Amniotic epithelial cell (primary cell): ENCODE data around the gene MIOX.
A peak's percentile ranks its signal among the peaks of the same experiment; 100 is the strongest.
"Not testable (repeated sequence)": the region's sequence is repeated elsewhere in the genome, so short reads cannot be mapped to it uniquely, and the experiment has no call there.

Experiments used
- DNase-seq: peaks from one replicate; pipeline ENCODE4 v3.0.0-alpha.2; 2010; ENCODE audit warnings: low read depth

The MIOX gene

GRCh38 chr22:50517495-50518260, 31.0 kb downstream of the MIOX start:
- DNase-seq = no peak

- no peak for DNase-seq
Observed at GRCh38 chr22:50518606-50519005, 31.9 kb downstream of the MIOX start.

GRCh38 chr22:50519151-50519550, 32.5 kb downstream of the MIOX start:
- no peak for DNase-seq

GRCh38 chr22:50520184-50520583, 33.5 kb downstream of the MIOX start:
- not testable (repeated sequence) for DNase-seq

- no peak for DNase-seq
Observed at GRCh38 chr22:50520826-50521453, 34.3 kb downstream of the MIOX start.

- DNase-seq = no peak
Observed at GRCh38 chr22:50521710-50522109, 35.1 kb downstream of the MIOX start.

- DNase-seq = no peak
Observed at GRCh38 chr22:50522208-50522805, 35.6 kb downstream of the MIOX start.

- no peak for DNase-seq
Observed at GRCh38 chr22:50522806-50523438, 36.3 kb downstream of the MIOX start.

- DNase-seq = no peak
Observed at GRCh38 chr22:50523458-50523805, 36.8 kb downstream of the MIOX start.

GRCh38 chr22:50523806-50524675, 37.4 kb downstream of the MIOX start:
- DNase-seq = no peak

GRCh38 chr22:50524676-50525103, 38.0 kb downstream of the MIOX start:
- DNase-seq = no peak

- peak; percentile 96 for DNase-seq
Observed at GRCh38 chr22:50525104-50525857, 38.6 kb downstream of the MIOX start, which contains the start of gene SCO2. Gene SCO2 (minus strand): TSS chr22:50525598. CDS start chr22:50524411, 1,187 bp downstream.

GRCh38 chr22:50525858-50526107, 39.1 kb downstream of the MIOX start:
- no peak for DNase-seq

- DNase-seq = peak; percentile 64
Observed at GRCh38 chr22:50526108-50526833, 39.6 kb downstream of the MIOX start.

- peak; percentile 65 for DNase-seq
Observed at GRCh38 chr22:50526834-50527801, 40.5 kb downstream of the MIOX start.

GRCh38 chr22:50527921-50528681, 41.4 kb downstream of the MIOX start:
- no peak for DNase-seq

GRCh38 chr22:50528682-50529415, 42.2 kb downstream of the MIOX start:
- DNase-seq = no peak

- DNase-seq = no peak
Observed at GRCh38 chr22:50529416-50529896, 42.8 kb downstream of the MIOX start.
